Measurements from ENCODE around the gene CDAN1.

The CDAN1 gene

DNA sequence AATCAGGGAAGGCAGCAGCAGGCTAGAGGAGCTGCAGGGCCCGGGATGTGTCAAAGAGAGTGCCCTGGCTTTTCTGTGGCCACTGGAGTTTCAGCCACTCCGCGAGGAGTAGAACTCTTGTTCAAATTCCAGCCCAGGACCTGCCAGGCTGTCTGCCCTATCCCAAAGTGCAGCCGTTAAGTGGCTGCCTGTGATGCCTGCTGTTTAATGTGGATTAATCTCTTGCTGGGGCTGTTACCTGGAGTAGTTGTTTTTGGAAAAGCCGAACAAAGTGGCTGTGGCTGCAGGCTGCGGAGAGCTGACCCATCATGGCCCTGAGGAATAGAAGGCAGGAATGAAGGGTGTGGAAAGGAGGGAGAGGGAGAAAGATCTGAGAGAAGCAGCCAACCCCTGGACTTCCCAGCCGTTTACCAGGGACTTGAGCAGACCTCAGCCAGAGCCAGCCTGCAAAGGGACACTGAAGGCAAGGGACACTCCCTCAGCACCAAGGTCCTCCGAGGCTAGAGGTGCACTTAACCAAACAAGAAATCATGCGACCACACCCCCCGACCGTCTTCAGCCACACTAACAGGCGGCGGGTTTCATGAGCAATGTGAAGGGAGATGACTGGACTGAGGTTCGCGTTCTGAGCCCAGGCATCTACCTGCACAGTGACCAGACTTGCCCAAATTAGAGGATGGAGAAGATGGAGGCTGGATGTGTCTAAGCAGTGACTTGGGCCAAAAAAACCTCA, 4.7 kb downstream of the CDAN1 start:
- DNase-seq: no peak

DNA sequence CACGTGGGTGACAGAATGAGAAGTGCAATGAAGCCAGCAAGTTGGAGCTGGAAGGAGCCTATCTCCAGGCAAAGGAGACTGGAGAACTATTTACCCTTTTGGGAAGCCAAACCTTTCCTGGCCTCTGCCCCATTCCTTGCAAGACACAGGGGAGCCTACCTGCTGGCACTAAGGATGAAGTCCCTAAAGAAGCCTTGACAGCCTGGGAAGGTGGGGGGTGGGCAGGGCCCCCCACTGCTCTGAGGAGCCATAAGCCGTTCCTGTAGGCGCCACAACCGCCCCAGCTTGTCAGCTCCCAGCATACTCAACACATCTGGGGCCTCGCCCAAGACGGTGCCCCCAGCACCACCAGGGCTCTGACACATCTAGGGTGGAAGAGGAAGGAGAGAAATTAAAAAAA, 5.5 kb downstream of the CDAN1 start:
- no peak for DNase-seq

DNA sequence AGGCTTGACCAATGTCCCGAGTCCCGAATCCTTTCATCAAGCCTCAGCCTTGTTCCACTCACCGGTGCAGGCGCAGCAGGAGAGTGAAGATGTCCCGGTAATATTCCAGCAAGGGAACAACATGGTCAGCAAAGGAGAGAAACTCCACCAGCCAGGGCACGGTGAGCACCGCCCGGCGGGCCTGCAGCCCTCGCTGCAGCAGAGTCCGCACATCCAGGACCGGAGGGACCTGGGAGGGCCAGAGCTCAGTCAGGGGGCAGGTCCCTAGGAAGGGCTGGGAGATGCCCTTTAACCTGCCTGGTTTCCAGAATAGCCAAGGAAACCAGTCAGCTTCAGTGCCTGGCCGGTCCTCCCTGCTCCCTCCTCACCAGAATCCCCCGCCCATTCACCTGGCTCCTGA, 6.4 kb downstream of the CDAN1 start:
- DNase-seq: no peak

DNA sequence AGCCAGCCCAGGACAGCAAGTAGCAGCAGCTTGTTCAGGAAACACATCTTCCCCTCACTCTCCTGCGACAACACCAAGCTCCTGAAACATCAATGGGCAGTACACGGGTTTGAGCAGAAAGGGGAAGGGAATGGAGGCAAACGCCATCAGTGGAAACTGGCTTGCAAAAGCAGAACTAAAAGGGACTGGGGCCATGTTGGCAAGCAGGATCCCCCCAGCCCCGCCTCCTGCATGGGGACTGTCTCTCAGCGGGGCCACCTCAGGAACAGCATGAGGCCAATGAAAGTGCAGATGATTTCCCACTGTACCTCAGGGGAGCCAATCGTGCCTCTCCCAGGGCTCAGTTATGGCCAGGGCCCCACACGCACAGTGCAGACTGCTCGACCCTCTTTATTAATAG, 6.8 kb downstream of the CDAN1 start:
- DNase-seq: no peak

DNA sequence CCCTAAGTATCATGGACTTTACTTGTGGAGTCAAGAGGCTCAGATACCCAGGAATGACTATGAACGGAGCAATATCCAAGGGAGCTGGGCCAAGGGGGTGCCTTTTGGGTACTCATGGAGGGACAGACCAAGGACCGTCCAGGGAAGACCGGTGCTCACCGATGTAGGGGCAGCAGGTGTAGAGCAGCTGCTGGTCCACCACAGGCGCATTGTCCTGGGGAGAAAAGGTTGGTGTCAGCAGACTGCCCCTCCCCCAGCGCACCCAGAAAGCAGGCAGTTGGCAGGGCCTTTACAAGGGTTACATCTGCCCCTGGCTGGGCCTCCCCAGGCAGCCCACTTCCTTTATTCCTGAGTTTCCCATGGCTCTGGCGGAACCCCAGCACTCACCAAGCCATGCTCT, 7.5 kb downstream of the CDAN1 start:
- no peak for DNase-seq

DNA sequence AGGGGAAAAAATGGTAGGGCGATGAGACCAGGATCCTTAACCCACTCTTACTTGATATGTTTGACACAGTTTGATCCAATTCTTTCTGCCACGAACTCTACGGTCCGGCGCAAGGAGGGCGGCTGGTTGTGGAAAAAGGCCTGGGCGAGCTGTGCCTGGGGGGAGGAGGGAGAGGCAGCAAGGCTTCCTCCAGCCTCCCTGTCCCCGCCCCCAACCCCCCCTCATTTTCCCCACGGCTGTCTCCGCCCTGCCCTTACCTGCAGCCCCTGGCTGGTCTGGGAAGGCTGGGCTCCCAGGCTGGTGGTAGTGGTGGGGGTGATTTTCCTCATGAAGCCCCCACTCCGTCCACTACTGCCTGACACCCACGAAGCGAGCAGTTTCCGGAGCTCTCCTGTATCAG, 8.0 kb downstream of the CDAN1 start:
- no peak for DNase-seq

DNA sequence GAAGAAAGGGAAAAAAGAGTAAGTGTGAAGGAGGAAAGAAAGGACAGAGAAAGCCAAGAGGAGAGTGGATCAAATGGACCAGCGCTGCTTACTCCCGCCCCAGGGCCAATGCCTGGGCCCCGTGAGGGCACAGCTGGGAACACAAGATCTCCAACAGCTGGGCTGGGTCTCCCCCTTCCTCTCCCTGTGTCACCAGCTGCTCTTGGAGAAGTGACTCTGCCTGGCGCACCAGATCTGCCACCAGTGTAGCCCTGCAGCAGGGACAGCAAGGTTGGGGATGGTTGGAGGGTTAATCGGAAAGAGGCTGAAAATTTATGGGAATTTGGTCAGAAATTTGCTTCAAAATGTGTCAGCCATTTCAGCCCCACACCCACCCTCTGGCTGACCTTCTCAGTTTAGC, 8.4 kb downstream of the CDAN1 start:
- peak in 1 of 14 donors; percentile 6 for DNase-seq

DNA sequence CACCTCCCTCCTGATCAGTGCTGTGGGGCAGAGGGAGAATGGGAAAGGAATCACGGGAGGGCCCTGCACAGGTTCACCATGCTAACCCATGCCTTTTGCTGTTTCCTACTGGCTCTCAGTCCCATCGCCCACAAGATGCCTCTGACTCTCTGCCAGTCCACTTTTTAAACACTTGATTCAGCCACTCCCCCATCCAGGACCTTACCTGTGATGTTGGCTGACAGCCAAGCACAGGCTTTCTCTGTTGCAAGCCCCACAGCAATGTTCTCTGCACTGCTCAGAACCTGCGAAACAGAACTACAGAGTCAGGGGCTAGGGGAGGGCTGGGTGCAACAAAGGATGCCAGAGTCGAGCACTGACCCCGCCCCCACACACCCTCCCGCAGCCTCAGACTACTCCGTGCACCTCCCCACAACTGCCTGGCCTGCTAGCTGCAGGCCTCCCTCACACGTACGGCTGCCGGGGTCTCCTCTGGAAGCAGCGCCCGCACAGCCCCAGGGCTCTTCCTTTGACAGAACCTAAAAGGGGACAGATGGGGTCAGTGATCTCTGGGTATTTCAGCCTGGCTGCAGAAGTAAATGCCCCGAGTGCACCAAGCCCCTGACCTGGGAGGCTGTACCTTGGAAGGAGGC, 9.1 kb downstream of the CDAN1 start:
- no peak for DNase-seq

DNA sequence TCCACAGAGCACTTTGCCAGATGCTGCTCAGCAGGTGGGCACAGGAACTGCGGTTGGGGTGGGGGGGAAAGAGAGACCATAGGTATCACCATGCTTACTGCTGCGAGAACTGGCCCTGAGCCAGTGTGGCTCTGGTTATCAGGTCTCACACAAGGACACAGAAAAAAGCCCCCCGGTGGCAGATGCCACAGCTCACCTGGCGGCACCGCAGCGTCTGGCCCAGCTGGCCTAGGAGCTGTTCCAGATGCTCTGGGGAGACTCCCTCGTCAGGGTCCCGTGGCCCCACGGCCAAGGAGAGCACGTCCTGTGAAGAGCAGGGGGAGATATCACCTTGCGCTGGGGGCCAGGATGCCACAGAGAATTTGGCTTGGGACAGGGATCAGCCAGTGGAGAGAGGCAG, 10.8 kb downstream of the CDAN1 start:
- DNase-seq: no peak

DNA sequence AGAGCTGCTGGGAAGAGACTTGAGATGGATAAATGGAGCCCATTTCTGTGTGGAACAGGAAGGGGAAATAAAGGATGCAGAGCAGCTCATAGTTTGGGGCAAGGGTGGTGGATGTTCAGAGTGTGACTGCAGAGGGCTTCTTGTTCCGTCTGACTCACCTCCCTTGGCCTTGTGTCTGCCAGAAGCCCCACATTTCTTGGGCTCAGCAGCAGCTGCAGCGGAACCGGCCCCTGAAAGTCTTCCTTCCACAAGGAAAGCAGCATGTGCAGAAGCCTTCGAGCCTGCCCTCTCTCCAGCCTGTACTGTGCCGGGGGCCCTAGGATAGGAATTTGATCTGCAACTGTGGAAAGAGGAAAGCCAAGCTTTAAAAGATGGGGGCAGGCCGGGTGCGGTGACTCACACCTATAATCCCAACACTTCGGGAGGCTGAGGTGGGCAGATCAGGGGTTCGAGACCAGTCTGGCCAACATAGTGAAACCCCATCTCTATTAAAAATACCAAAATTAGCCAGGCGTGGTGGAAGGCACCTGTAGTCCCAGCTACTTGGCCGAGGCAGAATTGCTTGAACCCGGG, 11.5 kb downstream of the CDAN1 start:
- no peak for DNase-seq

DNA sequence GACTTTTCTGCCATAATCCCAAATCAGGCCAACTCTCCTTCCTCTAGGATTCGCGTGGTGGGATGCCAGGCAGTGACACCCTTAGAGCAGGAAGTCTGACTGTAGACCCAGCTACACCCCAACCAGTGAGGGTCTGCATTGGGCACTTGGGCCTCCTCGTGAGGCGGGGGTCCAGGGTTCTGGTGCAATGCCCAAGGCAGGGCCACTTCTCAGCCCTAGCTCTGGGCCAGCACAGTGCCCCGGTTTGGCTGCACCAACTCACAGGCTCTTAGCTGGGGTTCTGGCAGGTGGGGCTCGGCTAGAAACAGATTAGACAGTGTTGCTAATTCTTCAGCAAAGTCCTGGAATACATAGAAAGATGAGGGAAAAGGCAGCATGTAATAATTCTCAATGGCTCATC, 12.7 kb downstream of the CDAN1 start:
- DNase-seq: no peak

DNA sequence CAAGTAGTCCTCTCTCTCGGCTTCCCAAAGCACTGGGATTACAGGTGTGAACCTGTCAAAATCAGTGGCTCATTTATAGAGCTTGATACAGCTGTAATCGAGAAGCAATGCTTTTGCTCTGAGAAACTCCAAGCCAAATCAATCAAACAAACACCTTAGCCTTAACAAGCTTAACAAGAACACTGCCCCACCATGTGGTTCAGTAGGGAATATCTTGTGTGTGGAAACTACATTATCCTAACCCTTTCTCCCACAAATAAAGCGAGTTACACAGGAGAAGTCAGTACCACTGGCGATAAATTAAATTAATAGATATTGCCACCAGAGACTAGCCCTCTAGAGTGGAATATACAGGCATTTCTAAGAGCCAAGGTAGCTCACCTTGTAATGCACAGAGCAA, 13.9 kb downstream of the CDAN1 start:
- DNase-seq: no peak

DNA sequence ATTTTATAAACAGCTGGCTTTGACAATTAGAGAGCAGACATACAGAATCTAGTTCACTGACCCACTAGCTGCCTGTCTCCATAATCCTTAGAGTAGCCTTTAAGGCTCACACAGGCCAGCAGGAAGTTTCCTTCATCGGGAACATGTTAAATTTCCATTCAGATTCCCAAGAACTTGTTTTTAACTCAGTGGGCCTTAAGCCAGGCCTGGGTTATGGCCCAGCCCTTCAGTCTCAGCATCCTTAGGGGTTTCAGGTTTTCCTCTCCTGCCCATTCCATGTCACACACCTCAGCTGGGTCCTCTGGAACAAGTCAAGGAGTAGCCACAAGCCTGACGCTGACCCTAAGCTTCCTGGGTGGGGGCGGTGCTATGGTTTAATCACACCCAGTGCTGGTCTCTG, 15.0 kb downstream of the CDAN1 start:
- DNase-seq: no peak

DNA sequence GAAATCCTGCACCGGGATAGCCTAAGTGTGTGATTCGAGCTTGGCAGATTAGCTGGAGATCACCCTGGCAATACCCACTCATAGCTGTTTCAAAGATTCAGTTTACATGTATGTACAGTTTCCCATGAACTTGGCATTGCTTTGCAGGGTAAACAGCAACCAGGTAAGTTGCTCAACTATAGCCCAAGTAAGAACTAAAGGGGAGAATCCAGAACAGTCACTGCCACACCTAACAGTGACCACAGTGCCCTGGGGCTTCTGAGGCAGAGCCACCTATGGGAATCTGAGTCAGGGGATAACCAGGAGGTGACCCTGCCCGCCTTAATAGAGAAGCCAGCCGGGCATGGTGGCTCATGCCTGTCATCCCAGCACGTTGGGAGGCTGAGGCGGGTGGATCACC, 15.9 kb downstream of the CDAN1 start:
- DNase-seq: no peak

DNA sequence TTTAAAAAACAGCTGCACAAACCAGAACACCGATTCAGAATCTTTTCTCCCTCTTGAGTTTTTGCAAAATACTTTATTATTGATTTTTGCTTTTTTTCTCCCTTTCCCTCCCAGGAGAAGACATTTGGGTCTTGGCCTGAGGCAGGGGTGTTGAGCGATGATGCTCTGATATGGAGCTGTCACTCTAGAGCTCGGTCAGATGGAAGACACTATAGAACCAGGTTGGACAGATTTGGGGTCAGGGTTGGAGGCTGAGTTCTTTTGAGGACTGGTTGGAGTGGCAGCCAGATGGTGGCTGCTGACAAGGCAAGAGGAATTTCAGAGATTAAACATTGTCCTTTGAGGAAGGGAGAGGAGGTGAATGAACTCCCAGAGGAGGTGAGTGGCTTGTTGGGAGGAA, 16.9 kb downstream of the CDAN1 start:
- no peak for DNase-seq

DNA sequence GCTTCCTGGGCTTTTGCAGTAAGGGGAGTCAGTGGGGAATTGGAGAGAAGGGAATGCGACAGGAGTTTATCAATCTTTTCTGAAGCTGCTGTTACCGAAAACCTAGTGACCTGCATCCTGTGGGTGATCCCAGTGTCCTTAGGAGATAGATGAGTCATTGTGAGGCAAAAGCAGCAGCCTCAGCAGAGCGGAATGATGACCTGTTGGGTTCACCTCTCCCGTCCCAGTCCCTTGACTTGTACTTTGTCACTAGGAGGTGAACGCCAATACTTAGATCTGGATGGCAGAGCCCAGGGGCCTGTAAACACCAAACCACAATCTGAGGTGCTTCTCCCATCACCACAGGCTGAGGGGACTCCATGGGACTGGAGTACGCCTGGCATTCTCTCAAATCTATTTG, 17.9 kb downstream of the CDAN1 start:
- DNase-seq: no peak

DNA sequence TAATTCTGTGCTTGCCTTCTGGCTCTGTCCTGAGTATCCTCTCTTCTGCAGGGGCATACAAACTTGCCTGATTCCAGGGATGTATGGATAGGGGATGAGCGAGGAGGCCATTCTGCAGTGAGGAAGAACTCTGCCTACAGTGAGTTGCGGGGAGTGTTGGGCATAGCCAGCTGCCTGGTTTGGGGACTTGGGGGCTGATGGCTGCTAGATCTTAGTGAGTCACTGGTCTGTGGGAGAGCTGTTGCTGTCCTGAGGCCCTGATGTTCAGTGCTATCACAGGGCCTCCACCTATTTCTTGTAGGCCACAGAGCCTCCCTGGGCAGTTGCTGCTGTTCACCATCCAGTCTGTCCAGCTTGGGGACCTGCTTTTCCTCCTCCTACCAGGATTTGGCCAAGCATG, 20.3 kb downstream of the CDAN1 start:
- no peak for DNase-seq

DNA sequence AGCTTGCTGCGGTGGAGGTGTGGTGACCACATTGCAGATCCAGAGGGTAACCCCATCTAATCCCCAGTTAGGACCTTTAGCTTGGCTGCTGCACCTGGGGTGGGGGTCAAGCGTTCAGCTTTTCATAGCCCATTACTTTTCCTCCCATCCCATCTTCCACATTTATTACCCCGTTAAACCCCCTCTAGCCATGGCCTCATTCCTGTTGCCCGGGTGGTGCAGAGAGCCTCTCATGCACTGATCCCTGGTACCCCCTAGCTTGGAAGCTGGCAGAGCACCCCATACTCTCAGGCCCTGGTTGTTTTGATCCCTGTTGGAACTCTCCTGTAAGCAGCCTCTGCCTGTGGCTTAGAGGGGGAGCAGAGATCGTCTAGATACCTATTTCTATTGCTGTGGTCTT, 20.8 kb downstream of the CDAN1 start:
- no peak for DNase-seq

DNA sequence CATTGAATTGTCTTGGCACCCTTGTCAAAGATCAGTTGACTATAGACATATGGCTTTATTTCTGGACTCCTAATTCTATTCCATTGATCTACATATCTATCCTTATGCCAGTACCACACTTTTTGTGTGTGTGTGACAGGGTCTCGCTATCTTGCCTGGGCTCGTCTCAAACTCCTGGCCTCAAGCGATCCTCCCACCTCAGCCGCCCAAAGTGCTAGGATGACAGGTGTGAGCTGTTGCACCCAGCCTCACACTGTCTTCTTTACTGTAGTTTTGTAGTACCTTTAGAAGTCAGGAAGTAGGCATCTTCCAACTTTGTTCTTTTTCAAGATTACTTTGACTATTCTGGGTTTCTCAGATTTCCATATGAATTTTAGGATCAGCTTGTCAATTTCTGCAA, 24.3 kb downstream of the CDAN1 start:
- no peak for DNase-seq

DNA sequence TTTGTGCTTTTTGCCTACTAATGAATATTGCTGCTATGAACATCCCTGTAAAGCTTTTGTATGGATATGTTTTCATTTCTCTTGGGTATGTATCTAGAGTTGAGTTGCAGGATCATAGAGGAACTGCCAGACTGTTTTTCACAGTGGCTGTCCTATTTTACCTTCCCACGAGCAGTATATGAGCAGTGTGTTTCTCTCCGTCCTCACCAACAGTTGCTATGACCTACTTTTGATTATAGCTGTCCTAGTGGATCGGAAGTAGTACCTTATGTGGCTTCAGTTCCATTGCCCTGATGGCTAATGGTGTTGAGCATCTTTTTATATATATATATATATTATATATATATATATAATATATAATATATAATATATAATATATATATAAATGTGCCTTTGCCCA, 25.2 kb downstream of the CDAN1 start:
- DNase-seq: no peak

DNA sequence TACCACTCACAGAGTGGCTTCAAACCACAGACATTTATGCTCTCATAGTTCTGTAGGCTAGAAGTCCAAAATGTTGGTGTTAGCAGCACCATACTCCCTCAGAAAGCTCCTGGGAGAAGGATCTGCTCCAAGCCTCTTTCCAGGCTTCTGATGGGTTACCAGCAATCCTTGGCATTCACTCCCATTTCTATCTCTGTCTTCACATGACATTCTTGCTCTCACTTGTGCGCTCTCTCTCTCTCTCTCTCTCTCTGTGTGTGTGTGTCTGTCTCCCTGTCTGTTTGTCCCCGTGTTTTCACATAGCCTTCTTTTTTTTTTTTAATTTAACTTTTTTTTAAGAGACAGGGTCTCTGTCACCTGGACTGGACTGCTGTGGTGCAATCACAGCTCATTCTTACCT, 26.3 kb downstream of the CDAN1 start:
- DNase-seq: no peak

DNA sequence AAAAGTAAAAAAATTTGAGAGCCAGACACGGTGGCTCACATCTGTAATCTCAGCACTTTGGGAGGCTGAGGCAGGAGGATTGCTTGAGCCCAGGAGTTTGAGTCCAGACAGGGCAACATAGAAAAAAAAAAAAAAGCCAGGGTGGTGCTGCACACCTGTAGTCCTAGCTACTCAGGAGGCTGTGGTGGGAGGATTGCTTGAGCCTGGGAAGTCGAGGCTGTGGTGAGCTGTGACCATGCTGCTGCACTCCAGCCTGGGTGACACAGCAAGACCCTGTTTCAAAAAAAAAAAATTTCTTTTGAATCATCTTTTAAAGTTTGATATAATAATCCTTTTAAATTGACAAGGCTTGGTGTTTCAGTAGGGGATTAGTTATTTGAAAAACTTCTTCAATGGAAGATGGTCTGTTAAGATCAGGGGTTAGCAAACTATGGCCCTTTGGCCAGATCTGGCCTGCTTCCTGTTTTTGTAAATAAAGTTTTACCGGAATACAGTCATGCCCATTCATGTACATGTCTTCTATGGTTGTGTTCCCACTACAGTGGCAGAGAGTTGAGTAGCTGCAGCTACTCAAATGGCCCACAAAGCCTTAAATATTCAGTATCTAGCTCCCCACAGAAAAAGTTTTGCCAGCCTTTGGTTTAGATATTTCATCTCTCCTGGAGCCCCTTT, 28.9 kb downstream of the CDAN1 start:
- DNase-seq: no peak

DNA sequence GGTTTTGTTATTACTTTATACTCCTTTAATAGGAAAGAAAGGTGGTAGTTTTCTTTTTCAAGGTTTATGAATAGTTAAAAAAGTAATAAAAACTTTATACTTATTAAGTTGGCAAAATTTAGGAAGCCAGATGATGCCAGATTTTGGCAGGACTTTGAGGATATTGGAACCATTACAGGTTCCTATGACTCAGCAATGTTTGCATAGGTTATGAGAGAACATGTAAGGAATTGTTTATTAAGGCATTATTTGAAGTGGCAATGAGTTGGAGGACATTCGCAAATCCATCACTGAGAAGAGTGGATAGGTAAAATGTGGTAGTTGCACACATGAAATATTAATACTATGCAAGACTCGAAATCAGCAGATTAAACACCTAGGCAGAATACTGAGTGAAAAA, 29.9 kb downstream of the CDAN1 start:
- DNase-seq: no peak

DNA sequence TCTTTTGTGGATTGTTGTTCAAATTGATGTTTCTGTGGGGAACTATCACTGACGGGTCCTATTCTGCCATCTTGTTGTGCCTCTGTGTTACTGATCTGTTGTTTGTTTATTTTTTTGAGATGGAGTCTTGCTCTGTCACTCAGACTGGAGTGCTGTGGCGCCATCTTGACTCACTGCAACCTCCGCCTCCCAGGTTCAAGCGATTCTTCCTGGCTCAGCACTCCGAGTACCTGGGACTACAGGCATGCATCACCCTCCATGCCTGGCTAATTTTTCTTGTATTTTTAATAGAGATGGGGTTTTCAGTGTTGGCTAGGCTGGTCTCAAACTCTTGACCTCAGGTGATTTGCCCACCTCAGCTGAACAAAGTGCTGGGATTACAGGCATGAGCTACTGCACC, 31.6 kb downstream of the CDAN1 start:
- DNase-seq: no peak
